ENCODE data around the gene BBS12. TPM values are rescaled to one million over a fixed set of nuclear protein-coding genes. Genes with fewer than 3 reads are reported as not detected.

BBS12 gene
- total and polyA plus RNA-seq, 9 of the 15 experiments (the other 6 are each of a cell fraction or from before 2014, with no cell fraction given), result 2.7 to 6.5 (median 3.3) TPM

- TF ChIP-seq CLOCK (CRISPR knock-in tag; IDR thresholded peaks at IDR 0.05; ENCODE audit: borderline replicate concordance), result no peak
- TF ChIP-seq MGA (IDR thresholded peaks at IDR 0.05), result peak; percentile 32
- TF ChIP-seq FOXJ2 (tag; IDR thresholded peaks at IDR 0.05), result 0 out of 2 replicates have a peak, but pooled peaks have one; percentile 34
- TF ChIP-seq MBD1 (CRISPR knock-in tag; IDR thresholded peaks at IDR 0.05), result 0 out of 2 replicates have a peak, but pooled peaks have one; percentile 41
- peak; percentile 19 for TF ChIP-seq ASH1L (IDR thresholded peaks at IDR 0.05; ENCODE audit: borderline replicate concordance, low read depth, partially characterized antibody)
- peak; percentile 23; the same call in 1 of the 2 replicates for TF ChIP-seq SMAD4 (CRISPR knock-in tag; conservative IDR thresholded peaks at IDR 0.05)
- no peak for TF ChIP-seq EGR1 (conservative IDR thresholded peaks at IDR 0.05)
- TF ChIP-seq ZNF184 (CRISPR knock-in tag; IDR thresholded peaks at IDR 0.05), result no peak
- 0 out of 2 replicates have a peak, but pooled peaks have one; percentile 21 for TF ChIP-seq GATAD2A (IDR thresholded peaks at IDR 0.05)
- TF ChIP-seq MXD1 (CRISPR knock-in tag; IDR thresholded peaks at IDR 0.05; ENCODE audit: borderline replicate concordance, poor library complexity, severe bottlenecking), result no peak
These were observed 30.6 kb downstream of the BBS12 start (continued) for GRCh38 chr4:122762966-122763716.

Measured in K562 (cell line).